ENCODE measurements around the gene PTPRM. TPM values are rescaled to one million over a fixed set of nuclear protein-coding genes. Genes with fewer than 3 reads are reported as not detected.

The PTPRM gene
- polyA plus RNA-seq, 1 experiment, result 81.1 TPM

GRCh38 chr18:8011361-8011760 lies 444.2 kb downstream of the PTPRM start:
- Histone ChIP-seq H3K27ac (ENCODE audit: low read depth, low read length) (no peak overlapping the region), H3K9me3 (ENCODE audit: control insufficient read depth, insufficient read depth, low read length) (no peaks in the 10 kb centered on the region), H3K4me3 (ENCODE audit: low read depth, low read length) (no peak overlapping the region), H3K27me3 (ENCODE audit: control insufficient read depth, insufficient read depth, low read length) (no peaks in the 10 kb centered on the region)
- ChIA-PET CTCF (no interaction called here), POLR2A (no interaction called here)
- no peak for TF ChIP-seq CTCF (IDR thresholded peaks at IDR 0.05; ENCODE audit: low read depth, low read length)
- no peak for DNase-seq (ENCODE audit: low read depth, low spot score)

- Histone ChIP-seq H3K27ac (ENCODE audit: low read depth, low read length) (no peak overlapping the region), H3K4me3 (ENCODE audit: low read depth, low read length) (no peak overlapping the region), H3K27me3 (ENCODE audit: control insufficient read depth, insufficient read depth, low read length) (no peaks in the 10 kb centered on the region), H3K9me3 (ENCODE audit: control insufficient read depth, insufficient read depth, low read length) (no peaks in the 10 kb centered on the region)
- ChIA-PET POLR2A (no interaction called here), CTCF (no interaction called here)
- no peak for DNase-seq (ENCODE audit: low read depth, low spot score)
- no peak for TF ChIP-seq CTCF (IDR thresholded peaks at IDR 0.05; ENCODE audit: low read depth, low read length)
These were observed 444.8 kb downstream of the PTPRM start for GRCh38 chr18:8011906-8012305.

- no peak overlapping the region for H3K4me3 ChIP-seq (ENCODE audit: low read depth, low read length)
- DNase-seq (ENCODE audit: low read depth, low spot score), result no peak
- no peaks in the 10 kb centered on the region for H3K27me3 ChIP-seq (ENCODE audit: control insufficient read depth, insufficient read depth, low read length)
- H3K9me3 ChIP-seq (ENCODE audit: control insufficient read depth, insufficient read depth, low read length), result no peaks in the 10 kb centered on the region
- POLR2A ChIA-PET, result no interaction called here
- CTCF ChIA-PET, result interaction anchor here (1.2 kb wide), 1 partner anchor 452 kb away, joined by 3 read pairs; no protein-coding TSS in a partner anchor
- TF ChIP-seq CTCF (IDR thresholded peaks at IDR 0.05; ENCODE audit: low read depth, low read length), result no peak
- H3K27ac ChIP-seq (ENCODE audit: low read depth, low read length), result no peak overlapping the region
These were observed 451.7 kb downstream of the PTPRM start for GRCh38 chr18:8018701-8019331.

- Histone ChIP-seq H3K9me3 (ENCODE audit: control insufficient read depth, insufficient read depth, low read length) (no peaks in the 10 kb centered on the region), H3K4me3 (ENCODE audit: low read depth, low read length) (no peak overlapping the region), H3K27ac (ENCODE audit: low read depth, low read length) (no peak overlapping the region), H3K27me3 (ENCODE audit: control insufficient read depth, insufficient read depth, low read length) (no peaks in the 10 kb centered on the region)
- ChIA-PET CTCF (no interaction called here), POLR2A (no interaction called here)
- no peak for TF ChIP-seq CTCF (IDR thresholded peaks at IDR 0.05; ENCODE audit: low read depth, low read length)
- no peak for DNase-seq (ENCODE audit: low read depth, low spot score)
These were observed 452.5 kb downstream of the PTPRM start for GRCh38 chr18:8019600-8019999.

GRCh38 chr18:8020132-8020846 lies 453.2 kb downstream of the PTPRM start:
- H3K27me3 ChIP-seq (ENCODE audit: control insufficient read depth, insufficient read depth, low read length), result no peaks in the 10 kb centered on the region
- TF ChIP-seq CTCF (IDR thresholded peaks at IDR 0.05; ENCODE audit: low read depth, low read length), result no peak
- H3K4me3 ChIP-seq (ENCODE audit: low read depth, low read length), result no peak overlapping the region
- DNase-seq (ENCODE audit: low read depth, low spot score), result no peak
- H3K9me3 ChIP-seq (ENCODE audit: control insufficient read depth, insufficient read depth, low read length), result no peaks in the 10 kb centered on the region
- H3K27ac ChIP-seq (ENCODE audit: low read depth, low read length), result no peak overlapping the region
- ChIA-PET CTCF (no interaction called here), POLR2A (no interaction called here)
